PC-3 (cell line): ENCODE results near the gene MRPS14. TPM values are rescaled to one million over a fixed set of nuclear protein-coding genes. Genes with fewer than 3 reads are reported as not detected.
A peak's percentile ranks its signal among the peaks of the same experiment; 100 is the strongest.

ENCODE experiments used
- ATAC-seq: fragments of 200-7000 bp; cut with Tn5 transposase; 2 replicates; pipeline ENCODE4 v1.9.1; 2020; ENCODE audit warnings: mild to moderate bottlenecking, moderate library complexity
- BruUV-seq: library from RNA; stranded (reverse); fragments of 400-500 nt; replicated peaks from 2 replicates; lab custom pipeline; 2021; lab: Mats Ljungman, UMichigan
- CTCF ChIA-PET: fragments of 300-600 bp; sonication (Branson Sonifier 250); formaldehyde crosslinking; loops from one replicate; lab custom pipeline; 2022; ENCODE audit warnings: antibody characterized with exemption; lab: Charles Lee
- POLR2A ChIA-PET: fragments of 300-600 bp; sonication (Branson Sonifier 250); formaldehyde crosslinking; loops from one replicate; lab custom pipeline; 2022; ENCODE audit warnings: antibody characterized with exemption; ENCODE audit not compliant: unreplicated experiment; lab: Charles Lee
- DNase-seq: peaks from one replicate; pipeline ENCODE4 v3.0.0-alpha.2; 2015
- H2AFZ ChIP-seq: fragments of 300-600 bp; sonication (generic); 2 replicates; pipeline ENCODE4 v1.6.0; 2016; ENCODE audit warnings: antibody characterized with exemption, low read length
- H3F3A ChIP-seq: fragments of 300-600 bp; sonication (generic); one replicate; pipeline ENCODE4 v1.6.0; 2017; ENCODE audit warnings: antibody characterized with exemption, low read length, control low read depth, mild to moderate bottlenecking; ENCODE audit not compliant: unreplicated experiment
- H3K27ac ChIP-seq: fragments of 300-600 bp; sonication (generic); 2 replicates; pipeline ENCODE4 v1.5.1; 2016; ENCODE audit warnings: mild to moderate bottlenecking, low read length
- H3K27me3 ChIP-seq: fragments of 300-600 bp; sonication (generic); 2 replicates; pipeline ENCODE4 v1.6.1; 2016; ENCODE audit warnings: low read length, mixed read lengths
- H3K36me3 ChIP-seq: fragments of 300-600 bp; sonication (generic); 2 replicates; pipeline ENCODE4 v1.6.1; 2016; ENCODE audit warnings: low read depth, mixed run types, low read length, mixed read lengths
- H3K4me1 ChIP-seq: fragments of 300-600 bp; sonication (generic); 2 replicates; pipeline ENCODE4 v1.5.1; 2016; ENCODE audit warnings: low read length; ENCODE audit not compliant: insufficient read depth
- H3K4me2 ChIP-seq: fragments of 300-600 bp; sonication (generic); 2 replicates; pipeline ENCODE4 v1.6.0; 2016; ENCODE audit warnings: low read length
- H3K4me3 ChIP-seq: fragments of 300-600 bp; sonication (generic); 2 replicates; pipeline ENCODE4 v1.5.1; 2016; ENCODE audit warnings: mild to moderate bottlenecking, low read length, mixed read lengths
- H3K79me2 ChIP-seq: fragments of 300-600 bp; sonication (generic); 2 replicates; pipeline ENCODE4 v1.6.1; 2017; ENCODE audit warnings: low read length, mixed read lengths
- H3K9ac ChIP-seq: fragments of 300-600 bp; sonication (generic); 2 replicates; pipeline ENCODE4 v1.6.0; 2016; ENCODE audit warnings: mild to moderate bottlenecking, low read length
- H3K9me2 ChIP-seq: fragments of 300-600 bp; sonication (generic); replicated peaks from 2 replicates; pipeline ENCODE4 v1.6.1; 2016; ENCODE audit warnings: mixed run types, low read length, mixed read lengths
- H3K9me3 ChIP-seq: fragments of 300-600 bp; sonication (generic); 2 replicates; pipeline ENCODE4 v1.6.1; 2016; ENCODE audit warnings: low read length, mixed read lengths
- H4K20me1 ChIP-seq: fragments of 300-600 bp; sonication (generic); 2 replicates; pipeline ENCODE4 v1.6.1; 2016; ENCODE audit warnings: low read length, mixed read lengths
- EZH2 ChIP-seq: fragments of 300-600 bp; sonication (generic); IDR thresholded peaks from one replicate; pipeline ENCODE4 v1.6.1; 2017; ENCODE audit warnings: antibody characterized with exemption, mild to moderate bottlenecking, low read length; ENCODE audit not compliant: unreplicated experiment
- EZH2phosphoT487 ChIP-seq: fragments of 300-600 bp; sonication (generic); IDR thresholded peaks from 2 replicates; pipeline ENCODE4 v1.6.1; 2018; ENCODE audit warnings: mild to moderate bottlenecking, antibody characterized with exemption, low read length, borderline replicate concordance
- intact Hi-C: fragments of 100-400 bp; cut with micrococcal nuclease; formaldehyde crosslinking; loops from 2 replicates; pipeline ENCODE4 v1.9.0; 2023
- total RNA-seq: library from RNA; depleted of rRNA; stranded (reverse); fragments of >200 nt; gene quantifications from 2 replicates; pipeline ENCODE4 v1.2.3, GENCODE V29; 2014
- TF ChIP-seq, protein P1 (sequence below): fragments of 300-600 bp; sonication (generic); conservative IDR thresholded peaks from 2 replicates; pipeline ENCODE4 v1.5.1; 2017; ENCODE audit warnings: antibody characterized with exemption, low read depth, mild to moderate bottlenecking, low read length

Gene MRPS14
- total RNA-seq, 1 experiment from 2014 or later, result 21.8 TPM

DNA sequence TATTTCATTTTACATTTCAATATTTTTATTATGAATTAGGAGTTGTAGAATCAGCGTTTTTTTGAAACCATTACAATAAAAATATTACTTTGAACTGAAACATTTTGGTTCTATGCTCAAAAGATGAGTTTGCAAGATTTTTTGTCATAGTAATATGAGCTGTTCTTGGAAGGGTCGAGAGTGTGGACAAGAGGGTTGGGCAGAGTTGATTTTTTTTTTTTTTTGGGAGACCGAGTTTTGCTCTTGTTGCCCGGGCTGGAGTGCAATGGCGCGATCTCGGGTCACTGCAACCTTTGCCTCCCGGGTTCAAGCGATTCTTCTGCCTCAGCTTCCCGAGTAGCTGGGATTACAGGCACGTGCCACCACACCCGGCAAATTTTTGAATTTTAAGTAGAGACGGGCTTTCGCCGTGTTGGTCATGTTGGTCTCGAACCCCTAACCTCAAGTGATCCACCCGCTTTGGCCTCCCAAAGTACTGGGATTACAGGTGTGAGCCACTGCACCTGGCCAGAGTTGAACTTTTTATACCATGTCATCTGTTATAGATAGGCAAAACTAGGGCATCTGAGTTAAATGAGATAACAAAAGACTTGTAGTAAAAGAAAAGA is 20.2 kb downstream of the MRPS14 start:
- no TSS peak for BruUV-seq
- Histone ChIP-seq H2AFZ (no peak overlapping the region), H3K4me2 (peak overlapping the region; percentile 92; the same call in 1 of the 2 replicates), H4K20me1 (peaks cover 28% of the 10 kb centered on the region), H3K9me3 (no peaks in the 10 kb centered on the region), H3K27ac (no peak overlapping the region), H3K4me1 (peaks cover 18% of the 10 kb centered on the region), H3K27me3 (no peaks in the 10 kb centered on the region), H3K36me3 (peaks cover 18% of the 10 kb centered on the region; the same call in 1 of the 2 replicates), H3K79me2 (peaks cover 86% of the 10 kb centered on the region), H3K9me2 (no peaks in the 10 kb centered on the region), H3K9ac (no peak overlapping the region), H3K4me3 (no peak overlapping the region), H3F3A (no peaks in the 10 kb centered on the region)
- DNase-seq (no peak), ATAC-seq (no peak)
- CTCF ChIA-PET, result no interaction called here
- POLR2A ChIA-PET, result no interaction called here
- intact Hi-C loops, result no loop called here
- TF ChIP-seq EZH2 (no peak), EZH2phosphoT487 (no peak)
- TF ChIP-seq, protein P1, sequence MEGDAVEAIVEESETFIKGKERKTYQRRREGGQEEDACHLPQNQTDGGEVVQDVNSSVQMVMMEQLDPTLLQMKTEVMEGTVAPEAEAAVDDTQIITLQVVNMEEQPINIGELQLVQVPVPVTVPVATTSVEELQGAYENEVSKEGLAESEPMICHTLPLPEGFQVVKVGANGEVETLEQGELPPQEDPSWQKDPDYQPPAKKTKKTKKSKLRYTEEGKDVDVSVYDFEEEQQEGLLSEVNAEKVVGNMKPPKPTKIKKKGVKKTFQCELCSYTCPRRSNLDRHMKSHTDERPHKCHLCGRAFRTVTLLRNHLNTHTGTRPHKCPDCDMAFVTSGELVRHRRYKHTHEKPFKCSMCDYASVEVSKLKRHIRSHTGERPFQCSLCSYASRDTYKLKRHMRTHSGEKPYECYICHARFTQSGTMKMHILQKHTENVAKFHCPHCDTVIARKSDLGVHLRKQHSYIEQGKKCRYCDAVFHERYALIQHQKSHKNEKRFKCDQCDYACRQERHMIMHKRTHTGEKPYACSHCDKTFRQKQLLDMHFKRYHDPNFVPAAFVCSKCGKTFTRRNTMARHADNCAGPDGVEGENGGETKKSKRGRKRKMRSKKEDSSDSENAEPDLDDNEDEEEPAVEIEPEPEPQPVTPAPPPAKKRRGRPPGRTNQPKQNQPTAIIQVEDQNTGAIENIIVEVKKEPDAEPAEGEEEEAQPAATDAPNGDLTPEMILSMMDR, result no peak

DNA sequence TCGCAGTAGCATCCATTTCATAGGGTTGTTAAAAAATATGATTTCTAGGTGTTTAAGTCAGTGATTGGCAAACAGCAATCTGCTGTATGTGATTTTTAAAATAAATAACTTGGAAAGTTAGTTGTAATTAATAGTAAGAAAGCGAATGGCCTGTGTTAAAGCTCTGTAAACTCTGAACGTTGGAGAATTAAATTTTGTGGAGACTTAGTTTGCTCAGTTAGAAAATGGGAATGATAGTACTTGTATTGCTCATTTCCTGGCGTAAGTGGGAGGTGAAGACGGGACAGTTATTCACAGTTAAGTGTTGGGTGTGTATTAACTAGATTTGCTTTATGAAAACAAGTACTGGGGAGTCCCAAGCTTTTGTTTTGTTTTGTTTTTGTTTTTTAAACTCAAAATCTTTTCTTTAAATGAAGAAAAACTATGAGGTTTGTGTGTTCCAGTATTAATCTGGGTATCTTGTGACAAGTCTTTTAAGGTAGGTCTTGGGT is 22.5 kb downstream of the MRPS14 start:
- no peak for DNase-seq
- intact Hi-C loops, result no loop called here
- Histone ChIP-seq H3K79me2 (peaks cover 64% of the 10 kb centered on the region), H3K4me1 (peaks cover 35% of the 10 kb centered on the region), H3K27me3 (no peaks in the 10 kb centered on the region), H3K9me2 (no peaks in the 10 kb centered on the region), H3K36me3 (peaks cover 6% of the 10 kb centered on the region; the same call in 1 of the 2 replicates), H3F3A (no peaks in the 10 kb centered on the region), H2AFZ (peak overlapping the region; percentile 74; the same call in 1 of the 2 replicates), H3K4me3 (peak overlapping the region; percentile 82), H3K27ac (peak overlapping the region; percentile 14; the same call in 1 of the 2 replicates), H3K9ac (peak overlapping the region; percentile 95), H4K20me1 (peaks cover 28% of the 10 kb centered on the region), H3K9me3 (no peaks in the 10 kb centered on the region), H3K4me2 (peak overlapping the region; percentile 92)
- POLR2A ChIA-PET, result interaction anchor here (0.6 kb wide), 1 partner anchor 1008 kb away, joined by 3 read pairs; no protein-coding TSS in a partner anchor
- no peak for ATAC-seq
- TF ChIP-seq, protein P1, result no peak
- TF ChIP-seq EZH2phosphoT487, result no peak
- TF ChIP-seq EZH2, result no peak
- CTCF ChIA-PET, result no interaction called here
- no TSS peak for BruUV-seq
